Lung (tissue), 12 donors: ENCODE measurements around the gene DNAJA1. TPM values are rescaled to one million over a fixed set of nuclear protein-coding genes. Genes with fewer than 3 reads are reported as not detected.
A peak's percentile ranks its signal among the peaks of the same experiment; 100 is the strongest.

Experiments
- ATAC-seq: fragments of 200-7000 bp; cut with Tn5 transposase; one replicate; pipeline ENCODE4 v1.9.1; 2020; ENCODE audit warnings: moderate number of reproducible peaks; ENCODE audit not compliant: insufficient read depth, low FRiP score
- DNase-seq, 3 donors: peaks; one replicate each; pipeline ENCODE4 v3.0.0-alpha.2; 2013 to 2017
- H3K27ac ChIP-seq, 2 donors: one replicate each; pipeline ENCODE4 v1.5.1; 2013; ENCODE audit warnings: mild to moderate bottlenecking in 2 of 2, moderate library complexity in 2 of 2, control low read depth in 1 of 2, inconsistent platforms in 1 of 2, low read depth in 1 of 2, low read length in 1 of 2
- H3K27me3 ChIP-seq, 3 donors: one replicate each; pipeline ENCODE4 v1.5.1; 2013; ENCODE audit warnings: low read length in 2 of 3; ENCODE audit not compliant: control insufficient read depth in 3 of 3, insufficient read depth in 3 of 3
- H3K36me3 ChIP-seq, 4 donors: one replicate each; pipeline ENCODE4 v1.5.1; 2013; ENCODE audit warnings: low read length in 4 of 4, mild to moderate bottlenecking in 1 of 4, moderate library complexity in 1 of 4; ENCODE audit not compliant: control insufficient read depth in 4 of 4, insufficient read depth in 4 of 4
- H3K4me1 ChIP-seq, 5 donors: one replicate each; pipeline ENCODE4 v1.5.1; 2013; ENCODE audit warnings: low read length in 5 of 5, mild to moderate bottlenecking in 2 of 5, moderate library complexity in 1 of 5; ENCODE audit not compliant: control insufficient read depth in 5 of 5, insufficient read depth in 5 of 5
- H3K4me3 ChIP-seq: one replicate; pipeline ENCODE4 v1.5.1; 2013; ENCODE audit warnings: mild to moderate bottlenecking, control low read depth, moderate library complexity
- H3K9ac ChIP-seq, 2 donors: one replicate each; pipeline ENCODE4 v1.5.1; 2013; ENCODE audit warnings: low read length in 2 of 2, control low read depth in 1 of 2; ENCODE audit not compliant: insufficient read depth in 1 of 2
- H3K9me3 ChIP-seq, 4 donors: one replicate each; pipeline ENCODE4 v1.5.1; 2013; ENCODE audit warnings: low read length in 3 of 4, mild to moderate bottlenecking in 1 of 4, moderate library complexity in 1 of 4; ENCODE audit not compliant: control insufficient read depth in 4 of 4, insufficient read depth in 3 of 4
- WGBS, 2 donors: extraction: QIAGEN DNeasy Blood & Tissue Kit; methylation state at CpG; one replicate each; pipeline ENCODE4 v1.1.7; 2013; 5-methylcytosine and 5-hydroxymethylcytosine counted together
- polyA plus RNA-seq, 2 donors: library from polyadenylated mRNA; stranded (reverse); fragments of 200-250 nt; gene quantifications; one replicate each; pipeline ENCODE4 v1.2.1, GENCODE V29; 2013
- total RNA-seq, 2 donors: library from RNA; depleted of rRNA in 1 of 2; stranded (reverse); fragments of >200 nt in 1 of 2; gene quantifications; one replicate each; pipeline ENCODE4 v1.2.1, GENCODE V29; 2014 to 2021
- TF ChIP-seq, protein P1 (sequence below): IDR thresholded peaks from 2 replicates; pipeline ENCODE4 v1.5.1; 2012; ENCODE audit warnings: mild to moderate bottlenecking; ENCODE audit errors: control extremely low read depth, extremely low read depth
- donor health status: control.
- donor health status: control.
- donor health status: Bipolar disorder and iron deficiency.
- donor health status: healthy.
- donor health status: DM: yes; HTN: yes; CAD: no.

The DNAJA1 gene
- total and polyA plus RNA-seq, 4 donors, result 51.9 to 127 (median 105) TPM

DNA sequence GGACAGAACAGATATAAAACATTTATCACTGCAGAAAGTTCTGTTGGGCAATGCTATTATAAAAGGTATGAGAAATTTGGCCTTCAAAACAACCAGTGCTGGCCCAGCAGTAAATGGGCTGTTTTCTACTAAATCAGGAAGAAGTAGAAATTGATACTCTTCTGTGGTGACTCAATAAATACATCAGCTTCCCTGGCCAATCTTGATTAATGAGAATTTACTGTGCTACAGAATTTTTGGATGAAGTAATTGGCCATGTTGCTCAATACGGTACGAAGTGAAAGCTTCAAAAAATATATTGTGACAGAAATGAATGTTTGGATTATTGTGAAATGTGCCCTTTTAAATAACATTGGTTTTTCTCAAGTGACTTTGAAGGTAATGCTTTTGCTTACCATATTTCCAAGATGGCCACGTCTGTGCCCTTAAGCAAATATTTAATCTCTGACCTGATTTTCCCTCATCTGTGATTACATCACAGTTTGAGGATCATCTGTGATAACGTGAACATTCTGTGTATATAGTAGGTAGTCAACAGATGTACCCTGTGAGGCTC is 4.2 kb downstream of the DNAJA1 start:
- peaks cover 11 to 38% (median 26%) of the 10 kb centered on the region in 4 donors for H3K36me3 ChIP-seq
- H3K4me1 ChIP-seq, result peaks cover 0 to 27% (median 17%) of the 10 kb centered on the region in 5 donors
- no peak for ATAC-seq

DNA sequence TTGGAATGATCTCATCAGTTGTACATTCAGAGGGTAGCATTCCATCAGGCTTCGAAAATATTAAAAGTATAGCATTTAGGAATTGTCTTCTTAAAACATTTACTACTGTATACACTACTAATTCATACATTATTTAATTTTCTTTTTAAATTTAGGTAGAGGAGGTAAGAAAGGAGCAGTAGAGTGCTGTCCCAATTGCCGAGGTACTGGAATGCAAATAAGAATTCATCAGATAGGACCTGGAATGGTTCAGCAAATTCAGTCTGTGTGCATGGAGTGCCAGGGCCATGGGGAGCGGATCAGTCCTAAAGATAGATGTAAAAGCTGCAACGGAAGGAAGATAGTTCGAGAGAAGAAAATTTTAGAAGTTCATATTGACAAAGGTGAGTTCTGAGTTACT is 5.2 kb downstream of the DNAJA1 start:
- no peaks in the 10 kb centered on the region for H3K27me3 ChIP-seq
- no peak for DNase-seq
- no peaks in the 10 kb centered on the region for H3K9me3 ChIP-seq
- WGBS, 2 donors, result 88 to 93% methylated on average over 5 of the region's 5 CpGs
- ATAC-seq, result no peak
- peaks cover 14 to 45% (median 28%) of the 10 kb centered on the region in 4 donors for H3K36me3 ChIP-seq
- TF ChIP-seq, protein P1, sequence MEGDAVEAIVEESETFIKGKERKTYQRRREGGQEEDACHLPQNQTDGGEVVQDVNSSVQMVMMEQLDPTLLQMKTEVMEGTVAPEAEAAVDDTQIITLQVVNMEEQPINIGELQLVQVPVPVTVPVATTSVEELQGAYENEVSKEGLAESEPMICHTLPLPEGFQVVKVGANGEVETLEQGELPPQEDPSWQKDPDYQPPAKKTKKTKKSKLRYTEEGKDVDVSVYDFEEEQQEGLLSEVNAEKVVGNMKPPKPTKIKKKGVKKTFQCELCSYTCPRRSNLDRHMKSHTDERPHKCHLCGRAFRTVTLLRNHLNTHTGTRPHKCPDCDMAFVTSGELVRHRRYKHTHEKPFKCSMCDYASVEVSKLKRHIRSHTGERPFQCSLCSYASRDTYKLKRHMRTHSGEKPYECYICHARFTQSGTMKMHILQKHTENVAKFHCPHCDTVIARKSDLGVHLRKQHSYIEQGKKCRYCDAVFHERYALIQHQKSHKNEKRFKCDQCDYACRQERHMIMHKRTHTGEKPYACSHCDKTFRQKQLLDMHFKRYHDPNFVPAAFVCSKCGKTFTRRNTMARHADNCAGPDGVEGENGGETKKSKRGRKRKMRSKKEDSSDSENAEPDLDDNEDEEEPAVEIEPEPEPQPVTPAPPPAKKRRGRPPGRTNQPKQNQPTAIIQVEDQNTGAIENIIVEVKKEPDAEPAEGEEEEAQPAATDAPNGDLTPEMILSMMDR, result no peak
- no peak overlapping the region for H3K4me3 ChIP-seq
- no peak overlapping the region for H3K27ac ChIP-seq
- H3K4me1 ChIP-seq, result peaks cover 0 to 27% (median 17%) of the 10 kb centered on the region in 5 donors
- no peak overlapping the region for H3K9ac ChIP-seq

More for the DNA sequence above, 4.2 kb downstream of the DNAJA1 start:
- Histone ChIP-seq H3K27ac (no peak overlapping the region), H3K9ac (no peak overlapping the region), H3K9me3 (no peaks in the 10 kb centered on the region), H3K4me3 (no peak overlapping the region), H3K27me3 (no peaks in the 10 kb centered on the region)
- DNase-seq, result peak in 1 of 3 donors; percentile 8
- TF ChIP-seq, protein P1, result no peak
- 12 to 15% methylated on average over 4 of the region's 4 CpGs for WGBS, 2 donors

DNA sequence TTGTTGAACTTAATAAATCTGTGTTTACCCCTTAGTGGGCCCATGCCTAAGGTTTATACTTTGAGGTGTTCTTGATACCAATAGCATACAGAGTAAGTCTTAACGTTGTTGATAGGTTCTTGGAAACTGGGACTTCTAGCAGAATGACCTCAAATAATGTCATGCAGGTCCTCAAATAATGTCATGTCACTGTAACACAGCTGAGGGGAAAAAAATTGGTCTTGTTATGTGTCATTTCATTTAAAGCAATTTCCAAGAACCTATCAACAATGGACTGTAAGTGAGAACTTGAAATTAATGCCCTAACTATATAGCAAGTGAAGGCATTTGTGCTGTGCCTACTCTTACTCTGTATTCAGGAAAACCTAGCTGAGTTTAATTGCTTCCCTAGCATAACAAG is 7.2 kb downstream of the DNAJA1 start:
- Histone ChIP-seq H3K27me3 (no peaks in the 10 kb centered on the region), H3K27ac (no peak overlapping the region), H3K9ac (no peak overlapping the region), H3K4me3 (no peak overlapping the region), H3K36me3 (peaks cover 26 to 57% (median 38%) of the 10 kb centered on the region in 4 donors), H3K4me1 (peaks cover 0 to 26% (median 9%) of the 10 kb centered on the region in 5 donors), H3K9me3 (no peaks in the 10 kb centered on the region)
- DNase-seq, result no peak
- ATAC-seq, result no peak
- TF ChIP-seq, protein P1, result no peak
- WGBS, 2 donors, result 66 to 71% methylated on average over 1 of the region's 1 CpG

DNA sequence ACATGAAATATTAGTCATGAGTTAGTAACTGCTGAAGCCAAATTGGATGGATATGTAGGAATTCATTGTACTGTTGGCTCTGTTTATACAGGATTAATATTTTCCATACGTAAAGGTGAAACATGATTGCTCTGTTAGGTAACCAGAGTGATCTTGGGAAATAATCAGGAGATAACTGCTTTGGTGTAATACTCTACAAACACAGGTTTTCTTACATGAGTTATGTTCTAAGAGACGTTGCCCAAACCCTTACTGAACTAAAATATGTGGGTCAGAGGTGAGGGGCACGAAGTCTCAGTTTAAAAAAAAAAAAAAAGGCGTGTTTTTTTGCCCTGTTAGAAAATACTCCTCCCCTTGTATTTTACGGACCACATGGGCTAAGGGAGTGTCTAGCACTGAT is 7.8 kb downstream of the DNAJA1 start:
- ATAC-seq (no peak), DNase-seq (no peak)
- Histone ChIP-seq H3K9ac (no peak overlapping the region), H3K27me3 (no peaks in the 10 kb centered on the region), H3K4me3 (no peak overlapping the region), H3K36me3 (peaks cover 28 to 62% (median 42%) of the 10 kb centered on the region in 4 donors), H3K4me1 (peaks cover 0 to 21% (median 9%) of the 10 kb centered on the region in 5 donors), H3K9me3 (no peaks in the 10 kb centered on the region), H3K27ac (no peak overlapping the region)
- 82 to 83% methylated on average over 5 of the region's 5 CpGs for WGBS, 2 donors
- TF ChIP-seq, protein P1, result no peak
